ENCODE data around the gene DDAH1. TPM values are rescaled to one million over a fixed set of nuclear protein-coding genes. Genes with fewer than 3 reads are reported as not detected.

The DDAH1 gene
- polyA plus RNA-seq, 1 donor from 2014 or later, result 42.7 TPM

DNA sequence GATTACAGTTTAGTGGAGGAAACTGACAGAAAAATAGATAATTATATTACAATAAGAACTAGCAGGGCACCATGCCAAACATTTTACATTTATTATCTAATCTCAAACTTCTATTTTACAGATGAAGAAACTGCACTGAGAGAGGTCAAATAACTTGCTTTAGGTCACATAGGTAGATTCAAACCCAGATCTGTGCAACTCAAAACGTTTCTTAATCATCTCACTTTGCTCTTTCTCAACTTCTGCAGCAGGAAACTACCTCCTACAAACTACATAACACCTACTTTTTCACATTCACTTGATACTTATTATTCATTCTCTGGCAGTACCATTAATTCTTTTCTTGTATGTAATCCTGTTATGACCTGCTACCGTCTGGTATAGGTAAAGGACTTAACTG is 138.6 kb downstream of the DDAH1 start:
- Histone ChIP-seq H3K4me2 (ENCODE audit: low read length) (no peak overlapping the region), H2AFZ (ENCODE audit: low read depth, low read length) (no peak overlapping the region), H3F3A (ENCODE audit: insufficient read depth, low read length, poor library complexity, severe bottlenecking) (no peaks in the 10 kb centered on the region), H3K27ac (ENCODE audit: low read length) (no peak overlapping the region), H3K27me3 (ENCODE audit: insufficient read depth, low read depth, low read length) (no peaks in the 10 kb centered on the region), H3K9ac (ENCODE audit: low read length) (no peak overlapping the region), H3K4me3 (ENCODE audit: low read length) (no peak overlapping the region), H4K20me1 (ENCODE audit: insufficient read depth) (no peaks in the 10 kb centered on the region), H3K79me2 (replicated peaks; ENCODE audit: insufficient read depth, low read length) (no peaks in the 10 kb centered on the region), H3K9me3 (ENCODE audit: low read length) (no peaks in the 10 kb centered on the region), H3K9me2 (ENCODE audit: insufficient read depth, low read length) (no peaks in the 10 kb centered on the region), H3K36me3 (ENCODE audit: insufficient read depth, low read length) (no peaks in the 10 kb centered on the region)
- TF ChIP-seq MXI1 (conservative IDR thresholded peaks at IDR 0.05; ENCODE audit: poor library complexity, severe bottlenecking), result no peak

DNA sequence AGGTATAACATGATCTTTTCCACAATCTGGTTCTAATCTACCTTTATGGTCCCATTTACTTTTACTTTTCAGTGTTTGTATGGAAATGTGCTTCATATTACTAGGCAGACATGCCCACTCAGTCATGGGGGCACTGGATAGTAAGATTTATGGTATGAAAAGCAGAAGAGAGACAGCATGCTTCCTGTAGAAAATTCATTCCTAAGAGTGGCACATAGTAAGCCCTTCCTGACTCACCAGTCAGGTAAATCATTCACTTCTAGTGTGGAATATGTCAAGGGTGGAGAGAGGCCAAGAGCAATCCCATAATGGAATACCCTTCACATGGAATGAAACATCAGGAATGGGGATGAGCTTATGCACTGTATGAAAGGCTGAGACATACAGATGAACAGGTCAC is 139.0 kb downstream of the DDAH1 start:
- H3K79me2 ChIP-seq (replicated peaks; ENCODE audit: insufficient read depth, low read length), result no peaks in the 10 kb centered on the region
- H3F3A ChIP-seq (ENCODE audit: insufficient read depth, low read length, poor library complexity, severe bottlenecking), result no peaks in the 10 kb centered on the region
- H3K36me3 ChIP-seq (ENCODE audit: insufficient read depth, low read length), result no peaks in the 10 kb centered on the region
- H4K20me1 ChIP-seq (ENCODE audit: insufficient read depth), result no peaks in the 10 kb centered on the region
- no peak overlapping the region for H2AFZ ChIP-seq (ENCODE audit: low read depth, low read length)
- H3K27me3 ChIP-seq (ENCODE audit: insufficient read depth, low read depth, low read length), result no peaks in the 10 kb centered on the region
- no peak overlapping the region for H3K4me3 ChIP-seq (ENCODE audit: low read length)
- no peak for TF ChIP-seq SMC3 (conservative IDR thresholded peaks at IDR 0.05; ENCODE audit: poor library complexity)
- TF ChIP-seq TAF1 (IDR thresholded peaks at IDR 0.05; ENCODE audit: low read depth), result no peak
- no peak for TF ChIP-seq POLR2AphosphoS5 (IDR thresholded peaks at IDR 0.05)
- TF ChIP-seq MXI1 (conservative IDR thresholded peaks at IDR 0.05; ENCODE audit: poor library complexity, severe bottlenecking), result no peak
- TF ChIP-seq EZH2 (IDR thresholded peaks at IDR 0.05; ENCODE audit: borderline replicate concordance, insufficient read depth, low read length, poor library complexity, severe bottlenecking), result no peak
- no peak for TF ChIP-seq RAD21 (conservative IDR thresholded peaks at IDR 0.05)
- TF ChIP-seq EP300 (conservative IDR thresholded peaks at IDR 0.05; ENCODE audit: poor library complexity, severe bottlenecking), result no peak
- TF ChIP-seq, protein P1, sequence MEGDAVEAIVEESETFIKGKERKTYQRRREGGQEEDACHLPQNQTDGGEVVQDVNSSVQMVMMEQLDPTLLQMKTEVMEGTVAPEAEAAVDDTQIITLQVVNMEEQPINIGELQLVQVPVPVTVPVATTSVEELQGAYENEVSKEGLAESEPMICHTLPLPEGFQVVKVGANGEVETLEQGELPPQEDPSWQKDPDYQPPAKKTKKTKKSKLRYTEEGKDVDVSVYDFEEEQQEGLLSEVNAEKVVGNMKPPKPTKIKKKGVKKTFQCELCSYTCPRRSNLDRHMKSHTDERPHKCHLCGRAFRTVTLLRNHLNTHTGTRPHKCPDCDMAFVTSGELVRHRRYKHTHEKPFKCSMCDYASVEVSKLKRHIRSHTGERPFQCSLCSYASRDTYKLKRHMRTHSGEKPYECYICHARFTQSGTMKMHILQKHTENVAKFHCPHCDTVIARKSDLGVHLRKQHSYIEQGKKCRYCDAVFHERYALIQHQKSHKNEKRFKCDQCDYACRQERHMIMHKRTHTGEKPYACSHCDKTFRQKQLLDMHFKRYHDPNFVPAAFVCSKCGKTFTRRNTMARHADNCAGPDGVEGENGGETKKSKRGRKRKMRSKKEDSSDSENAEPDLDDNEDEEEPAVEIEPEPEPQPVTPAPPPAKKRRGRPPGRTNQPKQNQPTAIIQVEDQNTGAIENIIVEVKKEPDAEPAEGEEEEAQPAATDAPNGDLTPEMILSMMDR (IDR thresholded peaks at IDR 0.05; ENCODE audit: poor library complexity, severe bottlenecking), result no peak
- TF ChIP-seq, protein P2, sequence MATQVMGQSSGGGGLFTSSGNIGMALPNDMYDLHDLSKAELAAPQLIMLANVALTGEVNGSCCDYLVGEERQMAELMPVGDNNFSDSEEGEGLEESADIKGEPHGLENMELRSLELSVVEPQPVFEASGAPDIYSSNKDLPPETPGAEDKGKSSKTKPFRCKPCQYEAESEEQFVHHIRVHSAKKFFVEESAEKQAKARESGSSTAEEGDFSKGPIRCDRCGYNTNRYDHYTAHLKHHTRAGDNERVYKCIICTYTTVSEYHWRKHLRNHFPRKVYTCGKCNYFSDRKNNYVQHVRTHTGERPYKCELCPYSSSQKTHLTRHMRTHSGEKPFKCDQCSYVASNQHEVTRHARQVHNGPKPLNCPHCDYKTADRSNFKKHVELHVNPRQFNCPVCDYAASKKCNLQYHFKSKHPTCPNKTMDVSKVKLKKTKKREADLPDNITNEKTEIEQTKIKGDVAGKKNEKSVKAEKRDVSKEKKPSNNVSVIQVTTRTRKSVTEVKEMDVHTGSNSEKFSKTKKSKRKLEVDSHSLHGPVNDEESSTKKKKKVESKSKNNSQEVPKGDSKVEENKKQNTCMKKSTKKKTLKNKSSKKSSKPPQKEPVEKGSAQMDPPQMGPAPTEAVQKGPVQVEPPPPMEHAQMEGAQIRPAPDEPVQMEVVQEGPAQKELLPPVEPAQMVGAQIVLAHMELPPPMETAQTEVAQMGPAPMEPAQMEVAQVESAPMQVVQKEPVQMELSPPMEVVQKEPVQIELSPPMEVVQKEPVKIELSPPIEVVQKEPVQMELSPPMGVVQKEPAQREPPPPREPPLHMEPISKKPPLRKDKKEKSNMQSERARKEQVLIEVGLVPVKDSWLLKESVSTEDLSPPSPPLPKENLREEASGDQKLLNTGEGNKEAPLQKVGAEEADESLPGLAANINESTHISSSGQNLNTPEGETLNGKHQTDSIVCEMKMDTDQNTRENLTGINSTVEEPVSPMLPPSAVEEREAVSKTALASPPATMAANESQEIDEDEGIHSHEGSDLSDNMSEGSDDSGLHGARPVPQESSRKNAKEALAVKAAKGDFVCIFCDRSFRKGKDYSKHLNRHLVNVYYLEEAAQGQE (IDR thresholded peaks at IDR 0.05; ENCODE audit: borderline replicate concordance), result no peak
- no peaks in the 10 kb centered on the region for H3K9me3 ChIP-seq (ENCODE audit: low read length)
- no peak overlapping the region for H3K4me2 ChIP-seq (ENCODE audit: low read length)
- H3K9me2 ChIP-seq (ENCODE audit: insufficient read depth, low read length), result no peaks in the 10 kb centered on the region
- no peak overlapping the region for H3K9ac ChIP-seq (ENCODE audit: low read length)
- H3K27ac ChIP-seq (ENCODE audit: low read length), result no peak overlapping the region

DNA sequence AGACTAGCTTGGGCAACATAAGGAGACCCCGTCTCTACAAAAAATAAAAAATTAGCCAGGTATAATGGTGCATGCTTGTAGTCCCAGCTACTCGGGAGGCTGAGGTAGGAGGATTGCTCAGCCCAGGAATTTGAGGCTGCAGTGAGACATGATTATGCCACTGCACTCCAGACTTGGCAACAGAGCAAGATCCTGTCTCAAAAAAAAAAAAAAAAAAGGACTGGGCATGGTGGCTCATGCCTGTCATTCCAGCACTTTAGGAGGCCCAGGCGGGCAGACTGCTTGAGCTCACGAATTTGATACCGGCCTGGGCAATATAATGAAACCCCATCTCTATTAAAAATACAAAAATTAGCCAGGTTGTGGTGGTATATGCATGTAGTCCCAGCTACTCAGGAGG is 141.2 kb downstream of the DDAH1 start:
- Histone ChIP-seq H4K20me1 (ENCODE audit: insufficient read depth) (no peaks in the 10 kb centered on the region), H3K36me3 (ENCODE audit: insufficient read depth, low read length) (peaks cover 3% of the 10 kb centered on the region), H3K79me2 (replicated peaks; ENCODE audit: insufficient read depth, low read length) (no peaks in the 10 kb centered on the region), H3K9me2 (ENCODE audit: insufficient read depth, low read length) (no peaks in the 10 kb centered on the region), H3K9ac (ENCODE audit: low read length) (no peak overlapping the region), H3F3A (ENCODE audit: insufficient read depth, low read length, poor library complexity, severe bottlenecking) (no peaks in the 10 kb centered on the region), H3K9me3 (ENCODE audit: low read length) (no peaks in the 10 kb centered on the region), H3K4me3 (ENCODE audit: low read length) (no peak overlapping the region), H3K4me2 (ENCODE audit: low read length) (no peak overlapping the region), H3K27me3 (ENCODE audit: insufficient read depth, low read depth, low read length) (no peaks in the 10 kb centered on the region), H2AFZ (ENCODE audit: low read depth, low read length) (no peak overlapping the region), H3K27ac (ENCODE audit: low read length) (no peak overlapping the region)
- TF ChIP-seq POLR2AphosphoS5 (IDR thresholded peaks at IDR 0.05), result no peak
- no peak for TF ChIP-seq SMC3 (conservative IDR thresholded peaks at IDR 0.05; ENCODE audit: poor library complexity)
- TF ChIP-seq EP300 (conservative IDR thresholded peaks at IDR 0.05; ENCODE audit: poor library complexity, severe bottlenecking), result no peak
- TF ChIP-seq EZH2 (IDR thresholded peaks at IDR 0.05; ENCODE audit: borderline replicate concordance, insufficient read depth, low read length, poor library complexity, severe bottlenecking), result no peak
- TF ChIP-seq, protein P2 (IDR thresholded peaks at IDR 0.05; ENCODE audit: borderline replicate concordance), result no peak
- TF ChIP-seq TAF1 (IDR thresholded peaks at IDR 0.05; ENCODE audit: low read depth), result no peak
- no peak for TF ChIP-seq RAD21 (conservative IDR thresholded peaks at IDR 0.05)
- TF ChIP-seq MXI1 (conservative IDR thresholded peaks at IDR 0.05; ENCODE audit: poor library complexity, severe bottlenecking), result no peak
- TF ChIP-seq, protein P1 (IDR thresholded peaks at IDR 0.05; ENCODE audit: poor library complexity, severe bottlenecking), result no peak

All from neural cell (in vitro differentiated cells).